IPS-11a (cell line): Measurements from ENCODE around the gene NARF.
"Not testable (repeated sequence)": the region's sequence is repeated elsewhere in the genome, so short reads cannot be mapped to it uniquely, and the experiment has no call there.

Experiments
- H3K4me3 ChIP-seq: one replicate; pipeline ENCODE4 v1.5.1; 2013; ENCODE audit warnings: low read depth, low read length, control low read depth

NARF gene

GRCh38 chr17:82496529-82497434 is 38.2 kb downstream of the NARF start:
- peak overlapping the region; percentile 39 for H3K4me3 ChIP-seq

GRCh38 chr17:82497483-82498405 is 39.2 kb downstream of the NARF start:
- peak overlapping the region; percentile 39 for H3K4me3 ChIP-seq

- no peak overlapping the region for H3K4me3 ChIP-seq
Observed at GRCh38 chr17:82502207-82502606, 43.7 kb downstream of the NARF start.

- no peak overlapping the region for H3K4me3 ChIP-seq
Observed at GRCh38 chr17:82503094-82503727, 44.7 kb downstream of the NARF start.

- H3K4me3 ChIP-seq: no peak overlapping the region
Observed at GRCh38 chr17:82503728-82504308, 45.3 kb downstream of the NARF start.

GRCh38 chr17:82505296-82505695 is 46.8 kb downstream of the NARF start:
- no peak overlapping the region for H3K4me3 ChIP-seq

- H3K4me3 ChIP-seq: not testable (repeated sequence)
Observed at GRCh38 chr17:82506402-82506801, 47.9 kb downstream of the NARF start.

GRCh38 chr17:82507631-82508175 is 49.2 kb downstream of the NARF start:
- H3K4me3 ChIP-seq: no peak overlapping the region

GRCh38 chr17:82511642-82512041 is 53.1 kb downstream of the NARF start:
- not testable (repeated sequence) for H3K4me3 ChIP-seq

- not testable (repeated sequence) for H3K4me3 ChIP-seq
Observed at GRCh38 chr17:82513864-82514263, 55.3 kb downstream of the NARF start.

GRCh38 chr17:82517230-82517865 is 58.8 kb downstream of the NARF start:
- no peak overlapping the region for H3K4me3 ChIP-seq

- H3K4me3 ChIP-seq: peak within 1 kb of the TSS; percentile 77
Observed at GRCh38 chr17:82518826-82519810, 60.6 kb downstream of the NARF start, which contains the start of gene FOXK2. Gene FOXK2, plus strand, starts transcription at chr17:82519732. Its CDS starts 157 bp downstream, at chr17:82519889.

- peak overlapping the region; percentile 77 for H3K4me3 ChIP-seq
Observed at GRCh38 chr17:82519971-82520903, 61.7 kb downstream of the NARF start.

GRCh38 chr17:82524540-82524939 is 66.0 kb downstream of the NARF start:
- H3K4me3 ChIP-seq: no peak overlapping the region

GRCh38 chr17:82525712-82526111 is 67.2 kb downstream of the NARF start:
- H3K4me3 ChIP-seq: no peak overlapping the region

GRCh38 chr17:82527898-82528297 is 69.4 kb downstream of the NARF start:
- no peak overlapping the region for H3K4me3 ChIP-seq

- H3K4me3 ChIP-seq: no peak overlapping the region
Observed at GRCh38 chr17:82528484-82529265, 70.1 kb downstream of the NARF start.
